Activated naive CD8-positive, alpha-beta T cell treated with anti-CD3 and anti-CD28 coated beads for 36 hours (primary cell): ENCODE data around the gene MYL9. TPM values are rescaled to one million over a fixed set of nuclear protein-coding genes. Genes with fewer than 3 reads are reported as not detected.

Experiments used
- DNase-seq: peaks from one replicate; pipeline ENCODE4 v3.0.0; 2021
- H3K27ac Mint-ChIP-seq: one replicate; pipeline ENCODE4 v1.8.0; 2022; ENCODE audit warnings: mild to moderate bottlenecking, moderate library complexity, mixed read lengths
- H3K27me3 Mint-ChIP-seq: one replicate; pipeline ENCODE4 v1.8.0; 2022; ENCODE audit warnings: mild to moderate bottlenecking, mixed read lengths
- H3K36me3 Mint-ChIP-seq: one replicate; pipeline ENCODE4 v1.8.0; 2021; ENCODE audit warnings: mild to moderate bottlenecking, mixed read lengths
- H3K4me1 Mint-ChIP-seq: one replicate; pipeline ENCODE4 v1.8.0; 2021; ENCODE audit warnings: mixed read lengths
- H3K4me3 Mint-ChIP-seq: one replicate; pipeline ENCODE4 v1.8.0; 2022; ENCODE audit warnings: mild to moderate bottlenecking, moderate library complexity, mixed read lengths
- H3K9me3 Mint-ChIP-seq: one replicate; pipeline ENCODE4 v1.8.0; 2022; ENCODE audit warnings: mixed read lengths
- total RNA-seq, 2 experiments: library from RNA; stranded (reverse); gene quantifications; one replicate each; pipeline ENCODE4 v1.2.3, GENCODE V29; 2021

MYL9 gene
- total RNA-seq, 2 experiments from 2014 or later: 0.12 TPM; not detected in 1

DNA sequence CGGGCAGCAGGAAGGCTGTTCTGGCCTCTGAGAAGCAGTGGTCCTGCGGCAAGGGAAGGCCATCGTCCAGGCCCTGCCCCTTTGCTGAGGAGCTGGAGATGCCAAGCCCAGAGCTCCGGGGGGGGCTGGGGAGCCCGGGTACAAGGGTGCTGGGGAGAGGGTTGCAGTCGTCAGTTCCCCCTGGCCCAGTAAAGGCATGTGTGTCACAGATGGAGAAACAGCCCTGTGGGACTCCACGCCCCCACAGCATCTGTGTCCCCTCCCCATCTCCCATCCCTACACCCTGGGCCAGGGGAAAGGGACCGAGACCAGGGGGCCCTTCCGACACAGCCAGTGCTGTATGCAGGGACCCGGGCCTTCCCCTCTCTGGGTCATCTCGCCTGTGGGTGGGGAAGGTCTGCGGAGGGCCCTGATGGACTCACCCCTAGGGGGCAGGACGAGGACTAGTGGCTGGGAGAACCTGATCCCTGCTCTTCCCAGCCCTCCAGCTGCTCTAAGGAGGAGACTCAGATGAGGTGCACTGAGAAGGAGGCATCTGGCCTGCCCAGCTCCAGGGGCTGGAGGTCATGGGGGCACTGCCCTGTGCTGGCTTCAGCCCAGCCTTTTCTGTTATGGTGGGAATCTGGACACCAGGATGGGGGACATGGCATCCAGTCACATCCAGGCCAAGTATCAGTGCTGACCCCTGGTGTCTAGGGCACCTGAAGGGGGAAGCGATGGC lies 609 bp downstream of the MYL9 start:
- no peak overlapping the region for H3K27ac Mint-ChIP-seq
- no peaks in the 10 kb centered on the region for H3K36me3 Mint-ChIP-seq
- no peaks in the 10 kb centered on the region for H3K9me3 Mint-ChIP-seq
- no peak for DNase-seq
- H3K27me3 Mint-ChIP-seq: no peaks in the 10 kb centered on the region
- no peak overlapping the region for H3K4me3 Mint-ChIP-seq
- peaks cover 5% of the 10 kb centered on the region for H3K4me1 Mint-ChIP-seq

DNA sequence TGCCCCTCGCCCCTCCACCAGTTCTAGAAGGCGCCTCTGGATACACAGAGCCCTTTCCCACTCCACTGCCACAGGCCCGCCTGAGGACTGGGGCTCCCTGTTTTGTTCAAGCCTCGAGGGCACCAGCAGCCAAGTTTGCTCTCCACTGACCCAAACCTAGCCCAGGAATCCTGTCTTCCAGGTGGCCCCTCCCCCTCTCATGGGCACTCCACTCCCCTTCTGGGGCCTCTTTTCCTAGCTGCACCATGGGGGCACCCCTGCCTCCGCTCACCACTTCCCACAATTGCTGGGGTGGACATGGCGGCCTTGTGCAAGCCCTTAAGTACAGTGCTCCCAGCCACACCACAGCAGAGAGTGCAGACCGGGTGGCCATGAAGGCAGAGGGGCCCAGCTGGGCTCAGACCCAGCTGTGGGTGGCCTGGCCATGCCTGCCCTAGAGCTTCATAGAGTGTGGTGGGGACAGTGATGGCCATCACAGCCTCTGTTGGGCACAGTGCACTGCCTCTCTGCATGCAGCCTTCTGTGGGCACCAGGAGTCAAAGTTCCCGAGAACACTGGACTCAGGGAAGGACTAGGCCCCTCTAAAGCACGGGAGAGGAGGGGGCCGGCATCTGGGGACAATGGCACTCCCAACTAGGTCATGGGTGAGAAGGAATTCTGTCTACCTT lies 1.3 kb downstream of the MYL9 start:
- Mint-ChIP-seq H3K4me3 (no peak overlapping the region), H3K36me3 (no peaks in the 10 kb centered on the region), H3K4me1 (peaks cover 5% of the 10 kb centered on the region), H3K27ac (no peak overlapping the region), H3K9me3 (no peaks in the 10 kb centered on the region), H3K27me3 (no peaks in the 10 kb centered on the region)
- no peak for DNase-seq

DNA sequence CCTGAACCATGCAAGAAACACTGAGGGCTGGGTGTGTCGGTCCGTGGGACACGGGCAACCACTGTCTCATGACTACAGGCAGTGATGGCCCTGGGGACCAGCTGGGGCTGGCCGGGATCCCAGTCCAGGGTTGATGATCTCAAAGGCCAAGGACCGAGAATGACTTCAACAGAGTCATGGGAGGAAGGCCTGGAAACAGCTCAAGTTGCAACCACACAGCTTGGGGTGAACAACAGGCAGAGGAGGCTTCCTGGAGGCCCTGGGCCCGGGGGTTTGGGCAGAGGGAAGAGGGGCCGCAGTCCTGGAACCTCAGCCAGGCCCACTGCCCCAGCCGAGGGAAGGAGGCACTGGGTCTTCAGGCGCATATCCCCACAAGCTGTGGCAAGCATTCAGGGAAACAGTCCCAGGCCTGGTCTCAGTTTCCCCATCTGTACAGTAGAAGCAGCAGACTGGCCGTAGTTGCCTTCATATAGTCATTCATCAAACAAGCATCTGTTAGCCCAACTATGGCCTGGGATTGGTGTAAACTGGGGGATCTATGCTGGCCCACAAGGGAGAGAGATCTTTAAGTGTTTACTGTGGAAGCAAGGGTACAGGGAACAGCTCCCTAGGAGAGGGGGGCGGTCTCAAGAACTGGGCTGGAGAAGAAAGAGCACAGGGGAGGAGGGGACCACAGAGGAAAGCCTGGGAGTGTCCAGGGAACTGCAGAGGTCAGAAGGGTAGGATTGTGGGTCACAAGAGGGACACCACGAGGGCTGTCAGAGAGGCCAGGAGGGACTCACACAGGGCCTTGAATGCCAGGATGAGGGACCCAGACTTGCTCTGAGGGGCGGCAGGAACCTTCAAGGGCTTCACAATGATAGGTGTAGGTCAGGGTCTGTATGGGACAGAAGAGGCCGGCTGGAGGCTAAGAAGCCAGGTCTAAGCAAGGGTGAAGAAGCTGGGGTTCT lies 2.1 kb downstream of the MYL9 start:
- peaks cover 5% of the 10 kb centered on the region for H3K4me1 Mint-ChIP-seq
- H3K27me3 Mint-ChIP-seq: no peaks in the 10 kb centered on the region
- H3K9me3 Mint-ChIP-seq: no peaks in the 10 kb centered on the region
- H3K27ac Mint-ChIP-seq: no peak overlapping the region
- no peak overlapping the region for H3K4me3 Mint-ChIP-seq
- DNase-seq: no peak
- H3K36me3 Mint-ChIP-seq: no peaks in the 10 kb centered on the region

DNA sequence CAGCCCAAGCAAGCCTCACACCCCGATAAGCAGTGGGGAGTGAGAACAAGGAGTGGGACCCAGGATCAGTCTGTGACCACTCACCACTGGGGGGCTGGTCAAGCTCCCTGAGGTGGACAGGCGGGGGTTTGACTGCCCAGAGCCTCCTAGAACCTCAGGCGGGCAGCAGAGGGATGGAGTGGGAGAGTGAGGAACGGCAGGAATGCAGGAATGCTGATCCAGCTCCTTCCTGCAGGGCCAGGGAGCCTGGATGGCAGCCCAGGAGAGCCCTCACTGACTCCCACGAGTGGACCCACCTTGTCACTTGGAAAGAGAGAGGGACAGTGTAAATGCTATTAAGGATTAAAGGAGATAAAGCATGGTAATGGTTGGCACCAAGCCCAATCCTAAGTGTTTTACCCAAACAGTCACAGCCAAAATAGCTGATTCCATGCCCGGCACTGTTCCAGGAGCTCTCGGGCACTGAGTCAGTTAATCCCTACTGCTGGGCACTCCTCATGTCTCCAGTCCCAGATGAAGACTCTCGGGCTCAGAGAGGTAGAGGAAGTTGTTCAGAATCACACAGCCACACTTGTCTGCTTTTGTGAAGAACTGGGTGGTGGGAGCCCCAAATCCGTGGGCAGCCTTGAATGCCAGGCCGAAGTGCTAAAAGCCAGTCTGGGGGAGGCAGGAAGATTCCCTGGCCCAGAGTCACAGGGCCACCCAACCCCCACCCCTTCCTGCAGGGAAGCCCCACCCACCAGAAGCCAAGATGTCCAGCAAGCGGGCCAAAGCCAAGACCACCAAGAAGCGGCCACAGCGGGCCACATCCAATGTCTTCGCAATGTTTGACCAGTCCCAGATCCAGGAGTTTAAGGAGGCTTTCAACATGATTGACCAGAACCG lies 3.1 kb downstream of the MYL9 start:
- Mint-ChIP-seq H3K27ac (no peak overlapping the region), H3K9me3 (no peaks in the 10 kb centered on the region), H3K36me3 (no peaks in the 10 kb centered on the region), H3K4me3 (no peak overlapping the region), H3K27me3 (no peaks in the 10 kb centered on the region), H3K4me1 (peaks cover 5% of the 10 kb centered on the region)
- DNase-seq: no peak

DNA sequence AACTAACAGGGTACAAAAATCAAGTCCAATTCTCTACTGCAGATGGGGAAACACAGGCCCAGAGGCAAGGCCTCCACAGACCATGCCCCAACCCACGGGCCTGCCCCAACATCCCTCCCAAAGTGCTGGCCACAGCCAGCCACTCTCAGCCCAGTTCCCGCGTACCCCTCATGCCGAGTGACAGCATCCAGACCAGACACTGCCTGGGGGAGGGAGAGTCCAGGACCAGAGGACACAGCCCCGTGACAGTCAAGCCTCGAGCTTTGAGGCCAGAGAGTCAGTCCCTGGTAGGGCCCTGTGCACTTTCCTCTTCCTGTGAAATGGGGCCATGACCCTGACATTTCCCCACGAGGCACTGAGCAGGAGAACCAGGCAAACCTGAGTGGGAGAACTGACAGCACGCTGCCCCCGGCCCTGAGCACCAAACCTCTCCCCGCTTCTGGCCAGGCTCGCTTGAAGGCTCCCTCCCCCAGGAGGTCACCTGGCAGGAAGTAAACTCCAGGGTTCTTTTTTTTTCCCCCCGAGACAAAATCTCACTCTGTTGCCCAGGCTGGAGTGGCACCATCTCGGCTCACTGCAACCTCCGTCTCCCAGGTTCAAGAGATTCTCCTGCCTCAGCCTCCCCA lies 4.9 kb downstream of the MYL9 start:
- Mint-ChIP-seq H3K4me3 (no peak overlapping the region), H3K9me3 (no peaks in the 10 kb centered on the region), H3K27ac (no peak overlapping the region), H3K36me3 (no peaks in the 10 kb centered on the region), H3K27me3 (no peaks in the 10 kb centered on the region), H3K4me1 (peaks cover 2% of the 10 kb centered on the region)
- DNase-seq: no peak

DNA sequence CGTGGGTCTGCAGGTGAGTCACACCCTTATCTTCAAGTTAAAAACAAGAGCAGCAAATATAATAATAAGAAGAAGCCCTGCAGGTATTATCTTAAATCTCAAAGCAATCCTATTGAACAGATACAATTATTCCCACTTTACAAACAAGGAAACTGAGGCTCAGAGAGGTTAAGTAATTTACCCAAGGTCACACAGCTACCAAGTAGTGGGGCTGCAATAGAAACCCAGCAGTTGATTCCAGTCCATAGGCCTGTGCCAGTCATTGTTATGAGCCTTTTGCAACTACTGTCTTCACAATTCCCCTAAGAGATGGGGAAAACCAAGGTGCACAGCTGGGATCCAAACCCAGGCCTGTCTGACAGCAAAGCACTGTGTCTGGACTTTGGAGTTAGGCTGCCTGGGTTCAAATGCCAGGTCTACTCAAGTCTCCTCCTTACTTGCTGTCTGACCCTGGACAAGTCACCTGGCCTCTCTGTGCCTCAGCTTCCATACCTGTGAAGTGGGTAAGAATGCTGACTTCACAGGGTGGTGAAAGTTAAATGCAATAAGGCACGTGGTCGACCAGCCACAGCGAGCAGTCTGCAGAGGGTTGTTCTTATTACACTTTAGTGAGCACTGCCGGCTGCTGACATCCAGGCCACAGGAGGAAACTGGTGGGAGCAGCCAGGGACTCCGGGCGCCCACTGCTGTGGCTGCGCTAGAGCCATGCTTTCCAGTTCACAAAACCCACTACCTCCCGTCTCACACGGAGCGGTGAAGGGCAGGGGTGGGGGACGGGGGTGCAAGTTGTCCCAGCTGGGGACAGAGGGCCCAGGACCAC lies 6.1 kb downstream of the MYL9 start:
- no peak overlapping the region for H3K27ac Mint-ChIP-seq
- no peaks in the 10 kb centered on the region for H3K36me3 Mint-ChIP-seq
- no peaks in the 10 kb centered on the region for H3K27me3 Mint-ChIP-seq
- no peak overlapping the region for H3K4me3 Mint-ChIP-seq
- no peaks in the 10 kb centered on the region for H3K9me3 Mint-ChIP-seq
- DNase-seq: no peak
- peaks cover 2% of the 10 kb centered on the region for H3K4me1 Mint-ChIP-seq

DNA sequence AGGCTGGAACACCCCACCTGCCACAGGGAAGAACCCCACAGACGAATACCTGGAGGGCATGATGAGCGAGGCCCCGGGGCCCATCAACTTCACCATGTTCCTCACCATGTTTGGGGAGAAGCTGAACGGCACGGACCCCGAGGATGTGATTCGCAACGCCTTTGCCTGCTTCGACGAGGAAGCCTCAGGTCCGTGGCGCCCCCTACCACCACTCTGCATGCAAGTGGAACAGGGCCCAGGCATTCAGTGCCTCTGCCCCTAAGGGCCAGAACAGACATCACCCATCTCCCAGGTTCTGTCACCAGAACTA lies 6.6 kb downstream of the MYL9 start:
- Mint-ChIP-seq H3K9me3 (no peaks in the 10 kb centered on the region), H3K36me3 (no peaks in the 10 kb centered on the region), H3K4me3 (no peak overlapping the region), H3K27me3 (no peaks in the 10 kb centered on the region), H3K4me1 (peaks cover 2% of the 10 kb centered on the region), H3K27ac (no peak overlapping the region)
- DNase-seq: no peak

DNA sequence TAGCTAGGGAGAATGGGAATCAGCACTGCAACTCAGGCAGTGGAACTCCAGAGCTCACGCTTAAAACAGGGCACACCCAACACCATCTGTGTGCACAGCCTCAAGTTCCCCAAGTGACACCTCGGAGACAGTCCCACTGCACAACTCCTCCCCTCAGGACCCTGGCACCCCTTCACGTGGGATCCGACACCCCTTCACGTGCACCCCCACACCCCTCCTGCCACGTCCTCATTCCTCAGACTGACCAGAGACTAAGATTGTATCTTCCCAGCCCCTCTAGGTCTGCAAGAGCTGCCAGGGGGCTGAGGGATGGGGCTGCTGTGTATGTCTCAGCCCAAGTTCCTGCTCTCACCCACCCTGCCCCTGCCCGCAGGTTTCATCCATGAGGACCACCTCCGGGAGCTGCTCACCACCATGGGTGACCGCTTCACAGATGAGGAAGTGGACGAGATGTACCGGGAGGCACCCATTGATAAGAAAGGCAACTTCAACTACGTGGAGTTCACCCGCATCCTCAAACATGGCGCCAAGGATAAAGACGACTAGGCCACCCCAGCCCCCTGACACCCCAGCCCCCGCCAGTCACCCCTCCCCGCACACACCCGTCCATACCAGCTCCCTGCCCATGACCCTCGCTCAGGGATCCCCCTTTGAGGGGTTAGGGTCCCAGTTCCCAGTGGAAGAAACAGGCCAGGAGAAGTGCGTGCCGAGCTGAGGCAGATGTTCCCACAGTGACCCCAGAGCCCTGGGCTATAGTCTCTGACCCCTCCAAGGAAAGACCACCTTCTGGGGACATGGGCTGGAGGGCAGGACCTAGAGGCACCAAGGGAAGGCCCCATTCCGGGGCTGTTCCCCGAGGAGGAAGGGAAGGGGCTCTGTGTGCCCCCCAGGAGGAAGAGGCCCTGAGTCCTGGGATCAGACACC lies 7.6 kb downstream of the MYL9 start:
- no peak overlapping the region for H3K4me3 Mint-ChIP-seq
- no peaks in the 10 kb centered on the region for H3K27me3 Mint-ChIP-seq
- H3K27ac Mint-ChIP-seq: no peak overlapping the region
- DNase-seq: no peak
- no peaks in the 10 kb centered on the region for H3K36me3 Mint-ChIP-seq
- no peaks in the 10 kb centered on the region for H3K9me3 Mint-ChIP-seq
- H3K4me1 Mint-ChIP-seq: peaks cover 2% of the 10 kb centered on the region

DNA sequence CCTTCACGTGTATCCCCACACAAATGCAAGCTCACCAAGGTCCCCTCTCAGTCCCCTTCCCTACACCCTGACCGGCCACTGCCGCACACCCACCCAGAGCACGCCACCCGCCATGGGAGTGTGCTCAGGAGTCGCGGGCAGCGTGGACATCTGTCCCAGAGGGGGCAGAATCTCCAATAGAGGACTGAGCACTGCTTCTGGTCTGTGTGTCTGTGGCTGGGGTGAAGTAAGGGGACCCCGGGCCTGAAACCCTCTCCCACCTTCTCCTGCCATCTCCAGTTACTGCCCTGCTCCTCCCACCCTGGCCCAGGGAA lies 8.3 kb downstream of the MYL9 start:
- no peak overlapping the region for H3K27ac Mint-ChIP-seq
- H3K4me3 Mint-ChIP-seq: no peak overlapping the region
- no peaks in the 10 kb centered on the region for H3K9me3 Mint-ChIP-seq
- DNase-seq: no peak
- H3K36me3 Mint-ChIP-seq: no peaks in the 10 kb centered on the region
- no peaks in the 10 kb centered on the region for H3K27me3 Mint-ChIP-seq
- peaks cover 2% of the 10 kb centered on the region for H3K4me1 Mint-ChIP-seq

DNA sequence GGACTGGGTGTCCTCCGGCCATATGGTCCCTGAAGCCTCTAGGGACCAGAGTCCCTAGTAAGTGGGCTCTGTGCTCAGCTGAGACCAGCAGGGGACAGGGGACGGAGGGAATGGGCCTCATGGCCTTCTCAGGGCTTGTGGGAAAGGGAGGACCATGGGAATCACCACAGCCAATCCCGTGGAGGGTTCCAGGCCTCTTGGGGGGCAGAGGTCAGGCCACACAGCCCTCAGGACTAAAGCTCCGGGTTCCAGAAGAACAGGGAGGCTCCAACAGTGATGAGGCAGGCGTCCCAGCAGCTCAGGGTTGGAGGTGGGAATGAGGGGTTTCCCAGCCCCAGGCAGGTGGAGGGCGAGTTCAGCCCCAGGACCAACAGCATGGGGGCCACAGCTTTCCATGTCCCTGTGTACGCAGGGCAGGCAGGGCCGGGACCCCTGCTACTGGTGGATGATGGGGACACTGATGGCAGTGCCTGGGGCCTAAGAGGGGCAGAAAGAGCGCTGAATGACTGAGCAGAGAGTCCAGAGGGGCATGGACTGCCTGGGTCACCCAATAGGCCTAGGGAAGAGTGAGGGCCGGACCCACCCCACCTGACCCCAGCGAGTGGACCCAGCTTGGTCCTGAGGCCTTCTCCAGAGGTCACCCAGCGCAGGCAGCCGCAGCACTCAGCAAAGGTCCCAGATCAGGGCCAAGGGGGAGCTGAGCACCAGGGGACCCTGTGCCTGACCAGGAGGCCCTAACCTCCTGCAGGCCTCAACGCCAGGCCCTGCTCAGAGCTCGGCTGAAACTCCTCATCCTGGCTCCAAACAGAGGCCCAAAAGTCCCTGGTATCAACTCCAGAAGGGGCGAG lies 8.8 kb downstream of the MYL9 start:
- H3K4me1 Mint-ChIP-seq: peaks cover 2% of the 10 kb centered on the region
- DNase-seq: no peak
- H3K36me3 Mint-ChIP-seq: no peaks in the 10 kb centered on the region
- H3K27me3 Mint-ChIP-seq: no peaks in the 10 kb centered on the region
- H3K9me3 Mint-ChIP-seq: no peaks in the 10 kb centered on the region
- no peak overlapping the region for H3K4me3 Mint-ChIP-seq
- H3K27ac Mint-ChIP-seq: no peak overlapping the region

DNA sequence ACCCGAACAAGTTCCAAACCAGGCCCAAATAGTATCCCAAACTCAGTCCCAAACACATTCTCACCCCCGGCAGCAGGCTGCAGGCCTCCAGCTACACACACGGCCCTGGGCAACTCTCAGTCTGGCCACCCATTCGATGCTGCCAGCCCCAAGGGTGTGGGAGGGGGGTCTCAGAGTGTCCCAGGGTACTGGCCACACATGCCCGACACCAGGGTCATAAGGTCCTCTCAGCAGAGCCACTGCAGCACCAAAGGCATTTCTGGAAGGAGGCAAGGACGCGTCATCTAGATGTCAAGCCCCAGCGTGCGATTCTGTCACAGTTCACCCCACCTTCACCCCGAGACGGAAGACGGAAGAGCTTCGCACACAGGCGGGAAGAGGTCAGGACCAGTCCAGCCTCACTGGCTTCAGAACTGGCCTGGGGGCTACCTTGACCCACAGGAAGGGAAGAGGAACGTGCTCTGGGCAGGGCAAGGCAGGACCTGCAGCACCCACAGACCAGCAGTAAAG lies 9.5 kb downstream of the MYL9 start:
- H3K4me3 Mint-ChIP-seq: no peak overlapping the region
- peaks cover 2% of the 10 kb centered on the region for H3K4me1 Mint-ChIP-seq
- DNase-seq: no peak
- H3K27ac Mint-ChIP-seq: no peak overlapping the region
- no peaks in the 10 kb centered on the region for H3K9me3 Mint-ChIP-seq
- no peaks in the 10 kb centered on the region for H3K36me3 Mint-ChIP-seq
- H3K27me3 Mint-ChIP-seq: no peaks in the 10 kb centered on the region

DNA sequence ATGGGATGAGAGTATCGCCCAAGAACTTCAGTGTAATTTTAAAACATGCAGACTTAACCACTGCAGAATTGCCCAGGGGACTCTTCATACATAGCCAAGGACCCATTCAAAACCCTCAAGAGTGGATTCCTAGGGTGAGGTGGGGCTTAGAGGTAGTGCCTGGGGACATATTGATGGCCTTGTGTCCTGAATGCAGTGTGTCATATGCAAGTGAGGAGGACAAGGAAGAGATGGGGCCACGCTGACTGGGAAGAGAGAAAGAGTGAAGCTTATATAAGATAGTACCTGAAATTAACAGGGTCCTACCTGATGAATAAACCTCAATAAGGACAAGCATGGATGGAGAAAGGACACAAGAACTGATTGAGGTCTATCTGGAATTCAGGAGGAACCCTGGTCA lies 13.9 kb downstream of the MYL9 start:
- Mint-ChIP-seq H3K4me3 (no peak overlapping the region), H3K4me1 (peaks cover 7% of the 10 kb centered on the region), H3K27ac (no peak overlapping the region), H3K36me3 (no peaks in the 10 kb centered on the region), H3K27me3 (no peaks in the 10 kb centered on the region), H3K9me3 (no peaks in the 10 kb centered on the region)
- no peak for DNase-seq
